ENCODE data around the gene FAM222A.

FAM222A gene

GRCh38 chr12:109685574-109686447 lies 27.8 kb upstream of the FAM222A start:
- no peak overlapping the region for H3K27ac ChIP-seq (ENCODE audit: low read depth, low read length)
- no peaks in the 10 kb centered on the region for H3K27me3 ChIP-seq (ENCODE audit: low read length)
- H3K4me2 ChIP-seq (ENCODE audit: low read depth, low read length, poor library complexity, severe bottlenecking), result no peak overlapping the region
- H2AFZ ChIP-seq (ENCODE audit: low read depth, low read length, severe bottlenecking), result no peak overlapping the region
- no peaks in the 10 kb centered on the region for H3K9me2 ChIP-seq (replicated peaks; ENCODE audit: insufficient read depth, low read length)
- H3K4me3 ChIP-seq (ENCODE audit: insufficient read depth, low read length, poor library complexity, severe bottlenecking), result no peak overlapping the region
- TF ChIP-seq CTCF (IDR thresholded peaks at IDR 0.05; ENCODE audit: insufficient read depth, low read length, poor library complexity, severe bottlenecking), result no peak
- TF ChIP-seq EZH2phosphoT487 (conservative IDR thresholded peaks at IDR 0.05; ENCODE audit: low read length), result no peak
- H3K9ac ChIP-seq (ENCODE audit: low read length), result no peak overlapping the region
- H3F3A ChIP-seq (ENCODE audit: insufficient read depth), result no peaks in the 10 kb centered on the region
- no peaks in the 10 kb centered on the region for H3K79me2 ChIP-seq (ENCODE audit: insufficient read depth, low read length)
- H4K20me1 ChIP-seq (ENCODE audit: low read depth, low read length), result no peaks in the 10 kb centered on the region
- no peaks in the 10 kb centered on the region for H3K9me3 ChIP-seq (ENCODE audit: insufficient read depth, low read length)
- no peaks in the 10 kb centered on the region for H3K36me3 ChIP-seq (ENCODE audit: low read length)

GRCh38 chr12:109686523-109686922 lies 27.1 kb upstream of the FAM222A start:
- Histone ChIP-seq H3K79me2 (ENCODE audit: insufficient read depth, low read length) (no peaks in the 10 kb centered on the region), H3K9me2 (replicated peaks; ENCODE audit: insufficient read depth, low read length) (no peaks in the 10 kb centered on the region), H4K20me1 (ENCODE audit: low read depth, low read length) (no peaks in the 10 kb centered on the region), H3K4me2 (ENCODE audit: low read depth, low read length, poor library complexity, severe bottlenecking) (no peak overlapping the region), H3K9ac (ENCODE audit: low read length) (no peak overlapping the region), H2AFZ (ENCODE audit: low read depth, low read length, severe bottlenecking) (no peak overlapping the region), H3K4me3 (ENCODE audit: insufficient read depth, low read length, poor library complexity, severe bottlenecking) (no peak overlapping the region), H3F3A (ENCODE audit: insufficient read depth) (no peaks in the 10 kb centered on the region), H3K36me3 (ENCODE audit: low read length) (no peaks in the 10 kb centered on the region), H3K27ac (ENCODE audit: low read depth, low read length) (no peak overlapping the region), H3K27me3 (ENCODE audit: low read length) (no peaks in the 10 kb centered on the region), H3K9me3 (ENCODE audit: insufficient read depth, low read length) (no peaks in the 10 kb centered on the region)
- TF ChIP-seq EZH2phosphoT487 (conservative IDR thresholded peaks at IDR 0.05; ENCODE audit: low read length) (no peak), CTCF (IDR thresholded peaks at IDR 0.05; ENCODE audit: insufficient read depth, low read length, poor library complexity, severe bottlenecking) (no peak)

- Histone ChIP-seq H2AFZ (ENCODE audit: low read depth, low read length, severe bottlenecking) (no peak overlapping the region), H3K9me2 (replicated peaks; ENCODE audit: insufficient read depth, low read length) (no peaks in the 10 kb centered on the region), H3K27ac (ENCODE audit: low read depth, low read length) (no peak overlapping the region), H3K79me2 (ENCODE audit: insufficient read depth, low read length) (no peaks in the 10 kb centered on the region), H3F3A (ENCODE audit: insufficient read depth) (no peaks in the 10 kb centered on the region), H3K36me3 (ENCODE audit: low read length) (no peaks in the 10 kb centered on the region), H3K9me3 (ENCODE audit: insufficient read depth, low read length) (no peaks in the 10 kb centered on the region), H3K4me2 (ENCODE audit: low read depth, low read length, poor library complexity, severe bottlenecking) (no peak overlapping the region), H4K20me1 (ENCODE audit: low read depth, low read length) (no peaks in the 10 kb centered on the region), H3K4me3 (ENCODE audit: insufficient read depth, low read length, poor library complexity, severe bottlenecking) (no peak overlapping the region), H3K9ac (ENCODE audit: low read length) (no peak overlapping the region), H3K27me3 (ENCODE audit: low read length) (no peaks in the 10 kb centered on the region)
- TF ChIP-seq EZH2phosphoT487 (conservative IDR thresholded peaks at IDR 0.05; ENCODE audit: low read length) (no peak), CTCF (IDR thresholded peaks at IDR 0.05; ENCODE audit: insufficient read depth, low read length, poor library complexity, severe bottlenecking) (no peak)
Measured at GRCh38 chr12:109687250-109687649, 26.4 kb upstream of the FAM222A start.

Data from SU-DHL-6 (cell line).